COLO668 (cell line): ENCODE data around the gene ZNF790.

Experiments
- DNase-seq: peaks from one replicate; lab custom pipeline; 2025; ENCODE audit not compliant: unreplicated experiment; lab: John Stamatoyannopoulos, UW

The ZNF790 gene

GRCh38 chr19:36837906-36838783 is at the start of gene ZNF790:
Gene ZNF790, minus strand, starts transcription at chr19:36838387. Its CDS starts 12,768 bp downstream, at chr19:36825619.
- peak; percentile 85 for DNase-seq

- DNase-seq, result no peak
Measured at GRCh38 chr19:36876993-36877938, 39.1 kb upstream of the ZNF790 start.

GRCh38 chr19:36851898-36852297 is 13.7 kb upstream of the ZNF790 start:
- no peak for DNase-seq

GRCh38 chr19:36850559-36851442 is 12.6 kb upstream of the ZNF790 start, which contains the start of gene ZNF345:
Gene ZNF345, plus strand, starts transcription at chr19:36850876. Its CDS starts 25,955 bp downstream, at chr19:36876831.
- peak; percentile 87 for DNase-seq

GRCh38 chr19:36849701-36850558 is 11.7 kb upstream of the ZNF790 start:
- DNase-seq, result peak; percentile 88

GRCh38 chr19:36847968-36848367 is 9.8 kb upstream of the ZNF790 start:
- no peak for DNase-seq

- no peak for DNase-seq
Measured at GRCh38 chr19:36838784-36839324, 667 bp upstream of the ZNF790 start.

GRCh38 chr19:36837176-36837905 is 846 bp downstream of the ZNF790 start:
- DNase-seq, result peak; percentile 16

- no peak for DNase-seq
Measured at GRCh38 chr19:36833430-36833829, 4.8 kb downstream of the ZNF790 start.

- no peak for DNase-seq
Measured at GRCh38 chr19:36821758-36822157, 16.4 kb downstream of the ZNF790 start.

GRCh38 chr19:36819130-36819630 is 19.0 kb downstream of the ZNF790 start:
- no peak for DNase-seq

GRCh38 chr19:36807029-36807428 is 31.2 kb downstream of the ZNF790 start:
- DNase-seq, result no peak

- DNase-seq, result no peak
Measured at GRCh38 chr19:36805364-36805763, 32.8 kb downstream of the ZNF790 start.

GRCh38 chr19:36797786-36798108 is 40.4 kb downstream of the ZNF790 start:
- no peak for DNase-seq

- DNase-seq, result no peak
Measured at GRCh38 chr19:36796714-36796992, 41.5 kb downstream of the ZNF790 start.

- peak; percentile 3 for DNase-seq
Measured at GRCh38 chr19:36791420-36792141, 46.6 kb downstream of the ZNF790 start.

- no peak for DNase-seq
Measured at GRCh38 chr19:36775768-36776167, 62.4 kb downstream of the ZNF790 start.

GRCh38 chr19:36773223-36773579 is 65.0 kb downstream of the ZNF790 start:
- DNase-seq, result peak; percentile 37
